CD14-positive monocyte (primary cell): Measurements from ENCODE around the gene PRC1. TPM values are rescaled to one million over a fixed set of nuclear protein-coding genes. Genes with fewer than 3 reads are reported as not detected.
A peak's percentile ranks its signal among the peaks of the same experiment; 100 is the strongest.

ENCODE experiments used
- DNase-seq, 3 donors: peaks; one replicate each; pipeline ENCODE4 v3.0.0-alpha.2; 2011 to 2022
- H2AFZ ChIP-seq: 2 replicates; pipeline ENCODE4 v1.6.0; 2012; ENCODE audit warnings: mild to moderate bottlenecking, low read depth, low read length, inconsistent platforms; ENCODE audit not compliant: insufficient read depth, poor library complexity, severe bottlenecking
- H3K27ac ChIP-seq, 2 donors: 1 replicate in 1 of 2; 2 replicates in 1 of 2; pipeline ENCODE4 v1.5.1; 2012 to 2013; ENCODE audit warnings: low read length in 2 of 2, control low read depth in 1 of 2, inconsistent platforms in 1 of 2, low read depth in 1 of 2, mild to moderate bottlenecking in 1 of 2
- H3K27me3 ChIP-seq, 2 donors: one replicate each; pipeline versions ENCODE4 v1.6.0 to v1.6.1; 2011 to 2013; ENCODE audit warnings: low read length in 2 of 2; ENCODE audit not compliant: control insufficient read depth in 2 of 2, insufficient read depth in 2 of 2
- H3K36me3 ChIP-seq, 2 donors: replicated peaks in 1 of 2; 1 replicate in 1 of 2; 2 replicates in 1 of 2; pipeline versions ENCODE4 v1.5.1 to v1.6.1; 2012 to 2013; ENCODE audit warnings: low read length in 2 of 2, control low read depth in 1 of 2, inconsistent platforms in 1 of 2, mild to moderate bottlenecking in 1 of 2; ENCODE audit not compliant: insufficient read depth in 2 of 2, control insufficient read depth in 1 of 2
- H3K4me1 ChIP-seq, 2 donors: 1 replicate in 1 of 2; 2 replicates in 1 of 2; pipeline versions ENCODE4 v1.5.1 to v1.6.1; 2012 to 2013; ENCODE audit warnings: low read length in 2 of 2, control low read depth in 1 of 2, inconsistent platforms in 1 of 2, mild to moderate bottlenecking in 1 of 2, moderate library complexity in 1 of 2; ENCODE audit not compliant: insufficient read depth in 2 of 2, control insufficient read depth in 1 of 2
- H3K4me2 ChIP-seq: replicated peaks from 2 replicates; pipeline ENCODE3; 2012; ENCODE audit warnings: low read length, moderate library complexity, mild to moderate bottlenecking; ENCODE audit not compliant: poor library complexity, severe bottlenecking; ENCODE audit errors: extremely low read depth
- H3K4me3 ChIP-seq, 3 experiments: fragments of 200-600 bp in 1 of 3; sonication (generic) in 1 of 3; replicated peaks in 1 of 3; 1 replicate in 2 of 3; 2 replicates in 1 of 3; pipeline ENCODE4 v1.5.1; 2011 to 2013; ENCODE audit warnings: low read length in 3 of 3, mild to moderate bottlenecking in 3 of 3, control low read depth in 2 of 3, low read depth in 2 of 3, inconsistent platforms in 1 of 3, moderate library complexity in 1 of 3
- H3K79me2 ChIP-seq: 2 replicates; pipeline ENCODE4 v1.6.0; 2012; ENCODE audit warnings: mild to moderate bottlenecking, control low read depth, inconsistent platforms, low read length, moderate library complexity; ENCODE audit not compliant: insufficient read depth
- H3K9ac ChIP-seq: 2 replicates; pipeline ENCODE4 v1.6.0; 2017; ENCODE audit warnings: low read length, mild to moderate bottlenecking; ENCODE audit not compliant: insufficient read depth, poor library complexity, severe bottlenecking
- H3K9me3 ChIP-seq, 2 donors: replicated peaks in 1 of 2; 1 replicate in 1 of 2; 2 replicates in 1 of 2; pipeline versions ENCODE4 v1.5.1 to v1.6.1; 2012 to 2013; ENCODE audit warnings: low read length in 2 of 2, control low read depth in 1 of 2; ENCODE audit not compliant: control insufficient read depth in 1 of 2, insufficient read depth in 1 of 2
- H4K20me1 ChIP-seq: 2 replicates; pipeline ENCODE4 v1.6.0; 2012; ENCODE audit warnings: mild to moderate bottlenecking, low read length, control low read depth, moderate library complexity; ENCODE audit not compliant: insufficient read depth
- H3K27ac Mint-ChIP-seq, 7 donors: one replicate each; pipeline ENCODE4 v1.8.0; 2020; ENCODE audit warnings: mild to moderate bottlenecking in 7 of 7, mixed read lengths in 7 of 7, moderate library complexity in 6 of 7, inconsistent platforms in 2 of 7
- H3K27me3 Mint-ChIP-seq, 3 donors: one replicate each; pipeline ENCODE4 v1.8.0; 2021 to 2022; ENCODE audit warnings: low read depth in 3 of 3, mild to moderate bottlenecking in 3 of 3, mixed read lengths in 3 of 3, moderate library complexity in 3 of 3, inconsistent platforms in 1 of 3
- H3K36me3 Mint-ChIP-seq, 2 donors: one replicate each; pipeline ENCODE4 v1.8.0; 2020; ENCODE audit warnings: mixed read lengths in 2 of 2, inconsistent platforms in 1 of 2, mild to moderate bottlenecking in 1 of 2
- H3K4me1 Mint-ChIP-seq: one replicate; pipeline ENCODE4 v1.8.0; 2020; ENCODE audit warnings: mild to moderate bottlenecking, mixed read lengths
- H3K4me3 Mint-ChIP-seq, 2 donors: one replicate each; pipeline ENCODE4 v1.8.0; 2020; ENCODE audit warnings: mild to moderate bottlenecking in 2 of 2, mixed read lengths in 2 of 2, moderate library complexity in 1 of 2
- H3K9me3 Mint-ChIP-seq, 7 donors: one replicate each; pipeline ENCODE4 v1.8.0; 2020 to 2022; ENCODE audit warnings: mixed read lengths in 7 of 7, mild to moderate bottlenecking in 6 of 7, moderate library complexity in 6 of 7, inconsistent platforms in 2 of 7
- WGBS: methylation state at CpG from one replicate; pipeline ENCODE4 v1.1.5; 2013; ENCODE audit warnings: missing lambda C conversion rate; ENCODE audit not compliant: insufficient coverage; 5-methylcytosine and 5-hydroxymethylcytosine counted together
- intact Hi-C, 2 donors: fragments of 100-400 bp; cut with micrococcal nuclease; formaldehyde crosslinking; loops; one replicate each; pipeline versions ENCODE4 v1.15.0 to v1.15.1; 2023
- polyA plus RNA-seq, 3 donors: library from polyadenylated mRNA; depleted of rRNA in 1 of 3; unstranded in 2 of 3; stranded (reverse) in 1 of 3; fragments of 300-500 nt in 2 of 3; fragments of >200 nt in 1 of 3; fragmentation: Illumina TruSeq in 2 of 3; gene quantifications; 1 replicate in 2 of 3; 2 replicates in 1 of 3; pipeline ENCODE4 v1.2.3, GENCODE V29; 2012 to 2021
- TF ChIP-seq, protein P1 (sequence below): fragments of 200-600 bp; IDR thresholded peaks from one replicate; pipeline ENCODE4 v1.8.0; 2022; ENCODE audit warnings: antibody characterized with exemption, mild to moderate bottlenecking

PRC1 gene
- polyA plus RNA-seq, 3 donors, result 1.6 to 6.9 (median 2.0) TPM

GRCh38 chr15:90941038-90941437, 53.3 kb downstream of the PRC1 start:
- Histone ChIP-seq H3K4me1 (peaks cover 4 to 10% of the 10 kb centered on the region in 2 donors), H3K4me3 (no peak overlapping the region), H2AFZ (no peak overlapping the region), H3K9me3 (no peaks in the 10 kb centered on the region), H3K27me3 (no peaks in the 10 kb centered on the region), H3K9ac (no peak overlapping the region), H3K79me2 (peaks cover 7% of the 10 kb centered on the region), H3K4me2 (no peak overlapping the region), H3K27ac (no peak overlapping the region), H4K20me1 (no peaks in the 10 kb centered on the region), H3K36me3 (peaks cover 54 to 72% of the 10 kb centered on the region in 2 donors)
- Mint-ChIP-seq H3K27me3 (peaks cover 0 to 2% (median under 1%) of the 10 kb centered on the region in 3 donors), H3K36me3 (peaks cover 70 to 84% of the 10 kb centered on the region in 2 donors), H3K4me3 (no peak overlapping the region), H3K27ac (no peak overlapping the region), H3K9me3 (peaks cover 0 to 2% (median 0%) of the 10 kb centered on the region in 7 donors), H3K4me1 (peaks cover 8% of the 10 kb centered on the region)
- intact Hi-C loops, result no loop called here
- TF ChIP-seq, protein P1, sequence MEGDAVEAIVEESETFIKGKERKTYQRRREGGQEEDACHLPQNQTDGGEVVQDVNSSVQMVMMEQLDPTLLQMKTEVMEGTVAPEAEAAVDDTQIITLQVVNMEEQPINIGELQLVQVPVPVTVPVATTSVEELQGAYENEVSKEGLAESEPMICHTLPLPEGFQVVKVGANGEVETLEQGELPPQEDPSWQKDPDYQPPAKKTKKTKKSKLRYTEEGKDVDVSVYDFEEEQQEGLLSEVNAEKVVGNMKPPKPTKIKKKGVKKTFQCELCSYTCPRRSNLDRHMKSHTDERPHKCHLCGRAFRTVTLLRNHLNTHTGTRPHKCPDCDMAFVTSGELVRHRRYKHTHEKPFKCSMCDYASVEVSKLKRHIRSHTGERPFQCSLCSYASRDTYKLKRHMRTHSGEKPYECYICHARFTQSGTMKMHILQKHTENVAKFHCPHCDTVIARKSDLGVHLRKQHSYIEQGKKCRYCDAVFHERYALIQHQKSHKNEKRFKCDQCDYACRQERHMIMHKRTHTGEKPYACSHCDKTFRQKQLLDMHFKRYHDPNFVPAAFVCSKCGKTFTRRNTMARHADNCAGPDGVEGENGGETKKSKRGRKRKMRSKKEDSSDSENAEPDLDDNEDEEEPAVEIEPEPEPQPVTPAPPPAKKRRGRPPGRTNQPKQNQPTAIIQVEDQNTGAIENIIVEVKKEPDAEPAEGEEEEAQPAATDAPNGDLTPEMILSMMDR, result no peak
- no peak for DNase-seq
- WGBS, result 100% methylated on average over 4 of the region's 4 CpGs

GRCh38 chr15:90939756-90940155, 54.6 kb downstream of the PRC1 start:
- peaks cover 0 to 2% (median 2%) of the 10 kb centered on the region in 3 donors for H3K27me3 Mint-ChIP-seq
- intact Hi-C loops, result no loop called here
- DNase-seq, result no peak
- H4K20me1 ChIP-seq, result no peaks in the 10 kb centered on the region
- no peaks in the 10 kb centered on the region for H3K27me3 ChIP-seq
- no peaks in the 10 kb centered on the region for H3K9me3 ChIP-seq
- H3K4me2 ChIP-seq, result no peak overlapping the region
- TF ChIP-seq, protein P1, result no peak
- H3K27ac Mint-ChIP-seq, result peak overlapping the region in 1 of 7 donors; percentile 40
- no peak overlapping the region for H3K4me3 Mint-ChIP-seq
- no peaks in the 10 kb centered on the region for H3K9me3 Mint-ChIP-seq
- WGBS, result 94% methylated on average over 6 of the region's 7 CpGs
- peaks cover 14 to 23% of the 10 kb centered on the region in 2 donors for H3K4me1 ChIP-seq
- H3K79me2 ChIP-seq, result peaks cover 15% of the 10 kb centered on the region
- peaks cover 62 to 74% of the 10 kb centered on the region in 2 donors for H3K36me3 Mint-ChIP-seq
- no peak overlapping the region for H3K9ac ChIP-seq
- no peak overlapping the region for H3K27ac ChIP-seq
- H3K36me3 ChIP-seq, result peaks cover 51 to 65% of the 10 kb centered on the region in 2 donors
- H2AFZ ChIP-seq, result no peak overlapping the region
- H3K4me3 ChIP-seq, result no peak overlapping the region
- peaks cover 14% of the 10 kb centered on the region for H3K4me1 Mint-ChIP-seq
